HG02623 (cell line): ENCODE measurements around the gene ARMC9.

Experiments
- ATAC-seq: cut with Tn5 transposase; IDR thresholded peaks from one replicate; pipeline ENCODE4 v1.9.1; 2021; ENCODE audit warnings: moderate library complexity; ENCODE audit not compliant: unreplicated experiment

ARMC9 gene

DNA sequence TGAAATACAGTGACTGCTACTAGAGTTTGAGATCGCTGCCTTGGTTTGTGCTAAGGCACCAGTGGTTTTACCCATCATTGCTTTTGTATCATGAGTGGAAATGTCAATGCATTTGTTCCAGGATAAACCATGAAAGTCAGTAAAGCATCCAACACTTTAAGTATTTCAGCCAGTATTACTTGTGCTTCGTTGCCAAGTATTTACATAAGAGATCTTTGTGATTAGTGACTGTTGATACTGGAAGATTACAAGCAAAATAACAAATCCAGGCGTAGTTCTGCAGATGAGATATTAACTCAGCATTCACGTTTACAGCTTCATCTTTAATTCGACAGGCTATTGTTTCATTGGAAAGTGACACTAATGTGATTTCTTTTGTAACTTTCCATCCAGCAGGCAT, 106.8 kb downstream of the ARMC9 start:
- ATAC-seq: no peak

DNA sequence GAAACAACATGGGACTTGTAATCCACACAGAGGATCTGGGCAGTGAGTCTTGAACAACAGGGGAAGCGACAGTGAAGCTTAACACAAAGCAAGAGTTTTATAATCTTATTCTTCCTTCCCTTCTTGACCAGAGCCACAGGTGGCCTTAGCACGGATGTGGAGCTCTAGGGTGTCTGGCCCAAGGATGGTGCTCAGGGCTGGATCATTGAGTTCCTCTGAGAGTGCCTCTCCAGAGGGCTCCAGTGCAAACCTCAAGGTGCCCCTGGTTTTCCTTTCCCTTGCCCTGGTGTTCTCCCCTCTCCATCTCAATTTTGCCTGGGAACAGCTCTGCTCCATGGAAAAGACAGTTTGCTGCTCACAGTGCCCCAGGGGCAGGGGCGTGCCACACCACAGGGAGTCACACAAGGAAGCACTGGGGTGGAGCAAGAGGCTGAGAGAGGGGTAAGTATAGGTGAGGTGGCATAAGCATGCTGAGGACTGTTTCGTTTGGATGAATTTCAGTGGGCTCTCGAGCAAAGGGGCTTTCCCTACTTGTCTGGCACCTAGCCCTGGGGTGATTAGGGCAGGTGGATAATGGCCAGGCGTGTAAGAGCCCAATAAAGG, 108.5 kb downstream of the ARMC9 start:
- ATAC-seq: no peak

DNA sequence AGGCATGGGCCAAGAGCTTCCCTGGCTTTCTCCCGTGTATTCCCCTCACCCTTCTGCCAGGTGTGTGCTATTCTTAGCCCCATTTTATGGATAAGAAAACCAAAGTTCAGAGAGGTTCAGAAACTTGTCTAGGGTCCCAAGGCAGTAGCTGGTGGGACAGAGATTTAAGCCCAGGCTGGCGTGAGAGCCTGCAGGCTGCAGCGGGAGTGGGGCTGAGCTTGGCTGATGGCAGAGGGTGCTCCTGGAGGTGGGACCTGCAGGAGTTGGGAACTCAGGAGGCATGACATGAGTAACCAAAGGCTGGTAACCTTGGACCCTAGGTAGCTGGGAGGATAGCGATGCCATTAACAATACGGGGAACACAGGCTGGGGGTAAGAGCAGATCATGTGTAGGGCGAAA, 109.8 kb downstream of the ARMC9 start:
- ATAC-seq: no peak

DNA sequence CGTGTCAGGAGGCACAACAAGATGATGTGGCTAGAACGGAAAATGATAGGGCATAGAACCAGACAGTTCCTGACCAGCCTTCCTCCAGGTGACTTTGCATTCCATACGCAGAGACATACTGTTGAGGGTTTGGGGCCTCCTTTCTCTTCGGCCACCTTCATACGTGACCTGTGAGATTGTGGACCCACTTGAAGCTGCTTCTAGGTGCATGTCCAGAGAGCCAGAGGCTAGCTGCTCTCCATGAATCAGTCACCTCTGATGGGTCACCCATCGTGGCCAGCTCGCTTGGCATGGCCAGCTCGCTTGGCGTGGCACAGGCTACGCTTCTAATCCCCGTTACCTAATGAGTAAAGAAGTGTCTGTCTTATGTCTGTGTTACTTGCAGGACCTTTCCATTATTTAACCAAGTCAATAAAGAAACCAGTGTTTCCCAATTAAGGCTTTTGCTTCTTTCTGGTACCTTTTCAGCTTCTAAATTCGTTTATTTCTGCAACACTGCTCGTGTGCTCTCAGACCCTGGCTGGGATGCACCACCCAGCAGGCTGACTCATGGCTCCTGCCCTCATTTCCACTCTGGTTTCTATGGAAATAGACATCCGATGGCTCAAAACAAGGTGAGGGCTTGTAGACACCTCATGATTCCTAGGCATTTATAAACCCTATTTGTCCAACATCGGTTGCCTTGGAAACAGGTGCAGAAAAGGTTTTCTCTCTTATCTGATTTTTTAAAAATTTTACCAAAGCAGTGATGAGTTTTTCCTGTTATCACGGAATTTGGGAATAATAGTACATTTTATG, 110.4 kb downstream of the ARMC9 start:
- ATAC-seq: no peak

DNA sequence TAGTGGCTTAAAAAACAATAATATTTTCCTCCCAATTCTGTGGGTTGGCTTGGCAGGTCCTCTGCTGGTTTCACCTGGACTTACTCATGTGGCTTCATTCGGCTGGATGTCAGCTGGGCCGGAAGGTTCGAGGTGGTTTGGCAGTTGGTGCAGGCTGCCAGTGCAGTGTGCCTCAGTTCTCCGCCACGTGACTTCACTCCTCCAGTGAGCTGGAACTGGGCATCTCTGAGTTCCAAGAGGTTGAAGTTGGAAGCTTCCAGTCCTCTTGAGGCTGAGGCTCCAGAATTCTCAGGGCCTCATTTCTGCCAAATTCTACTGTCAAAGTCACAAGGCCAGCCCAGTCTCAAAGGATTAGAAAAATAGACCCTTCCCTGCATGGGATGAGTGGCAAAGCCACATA, 113.6 kb downstream of the ARMC9 start:
- no peak for ATAC-seq

DNA sequence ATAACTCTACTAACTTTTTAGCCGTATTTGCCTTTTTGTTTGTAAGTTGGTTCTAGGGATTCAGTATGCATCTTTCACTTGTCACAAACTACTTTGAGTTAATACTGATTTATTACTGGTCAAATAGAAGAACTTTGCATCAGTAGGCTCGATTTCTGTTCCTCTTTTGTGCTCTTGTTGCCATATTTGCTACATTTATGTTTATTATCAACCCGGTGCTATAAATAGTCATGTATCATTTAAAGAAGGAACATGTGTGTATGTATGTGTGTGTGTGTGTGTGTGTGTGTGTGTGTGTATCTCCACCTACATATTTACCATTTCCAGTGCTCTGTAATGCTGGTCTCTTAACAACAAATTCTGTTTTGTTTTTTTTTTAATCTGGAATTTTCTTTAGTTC, 117.5 kb downstream of the ARMC9 start:
- no peak for ATAC-seq

DNA sequence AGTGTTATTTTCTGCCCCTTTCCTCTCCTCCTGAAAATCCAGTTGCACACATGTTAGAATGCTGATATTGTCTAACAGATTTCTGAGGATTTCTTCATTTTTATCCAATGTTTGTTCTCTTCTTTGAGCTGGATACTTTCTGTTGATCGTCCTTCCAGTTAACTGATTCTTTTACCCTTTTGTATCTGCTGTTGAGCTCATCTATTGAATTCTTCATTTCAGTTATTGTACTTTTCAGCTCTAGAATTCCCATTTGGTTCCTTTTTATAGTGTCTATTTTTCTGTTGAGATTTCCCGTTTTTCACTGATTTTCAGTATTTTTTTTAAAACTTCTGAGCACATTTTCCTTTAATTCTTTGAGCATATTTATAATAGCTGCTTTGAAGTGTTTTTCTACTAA, 119.1 kb downstream of the ARMC9 start:
- no peak for ATAC-seq

DNA sequence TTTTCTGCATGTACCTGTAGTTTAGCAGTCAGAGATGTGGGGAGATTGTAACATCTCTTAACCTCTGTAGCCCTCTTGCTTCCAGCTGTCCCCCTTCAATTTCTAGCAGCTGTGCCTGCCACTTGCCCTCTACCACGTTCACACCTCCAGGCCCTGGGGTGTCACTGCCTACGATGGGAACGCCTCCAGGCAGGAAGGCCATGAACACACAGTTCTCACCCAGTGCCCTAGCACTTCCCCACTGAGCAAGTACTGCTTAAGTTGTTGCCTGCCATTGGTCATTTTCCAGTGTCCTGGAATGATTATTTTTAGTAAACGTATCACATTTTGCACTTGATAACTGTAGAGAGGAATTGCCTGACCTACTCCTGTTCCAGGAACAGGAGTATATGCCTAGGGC, 120.0 kb downstream of the ARMC9 start:
- no peak for ATAC-seq

DNA sequence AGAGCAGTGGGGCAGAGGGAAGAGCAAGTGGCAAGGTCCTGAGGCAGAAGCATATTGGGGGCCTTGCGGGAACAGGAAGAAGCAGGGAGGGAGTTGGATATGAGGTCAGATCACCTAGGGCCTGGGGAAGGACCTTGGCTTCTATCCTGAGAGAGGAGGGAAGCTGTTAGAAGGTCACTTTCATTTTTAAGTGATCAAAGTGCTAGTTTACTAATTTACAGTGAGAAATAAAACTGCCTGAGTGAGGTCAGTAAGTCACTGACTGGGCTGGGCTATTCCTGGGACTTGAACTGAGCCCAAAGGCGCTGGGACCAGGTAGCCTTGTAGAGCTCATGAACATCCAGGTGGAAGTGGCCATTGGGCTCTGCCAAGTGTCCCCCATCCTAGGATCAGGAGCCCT, 120.5 kb downstream of the ARMC9 start:
- ATAC-seq: no peak

DNA sequence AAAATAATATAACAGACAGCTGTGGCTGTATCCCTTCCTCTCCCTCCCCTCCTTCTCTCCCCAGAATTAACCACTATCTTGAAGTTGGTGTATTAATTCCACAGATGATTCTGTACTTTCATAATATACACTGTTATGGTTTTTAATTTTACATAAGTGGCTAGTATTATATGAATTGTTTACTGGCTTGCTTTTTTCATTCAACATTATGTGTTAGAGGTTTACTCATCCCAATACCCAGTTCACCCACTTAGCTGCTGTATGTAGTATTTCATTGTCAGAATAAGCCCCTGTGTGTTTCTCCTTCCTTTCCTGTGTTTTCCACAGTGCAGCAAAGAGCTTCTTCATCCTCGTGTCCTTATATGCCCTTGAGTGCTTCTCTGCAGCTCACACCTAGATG, 121.4 kb downstream of the ARMC9 start:
- no peak for ATAC-seq

DNA sequence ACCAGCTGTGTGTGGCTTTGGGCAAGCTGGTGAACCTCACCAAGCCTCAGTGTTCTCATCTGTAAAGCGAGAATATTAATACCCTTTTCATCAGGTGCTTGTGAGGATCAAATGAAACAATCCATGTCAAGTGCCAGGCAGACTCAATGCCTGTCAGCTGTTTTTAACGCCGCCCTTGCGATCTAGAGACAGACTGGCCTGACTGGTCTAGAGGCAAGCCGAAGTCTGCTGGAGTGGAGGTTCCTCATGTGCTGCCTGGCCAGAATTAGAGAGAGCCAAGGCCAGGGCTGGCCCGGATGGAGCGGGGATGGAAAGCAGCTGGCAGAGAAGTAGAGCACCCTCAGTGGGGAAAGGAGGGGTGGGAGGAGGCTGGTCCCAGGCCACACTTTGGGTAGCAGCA, 122.6 kb downstream of the ARMC9 start:
- ATAC-seq: no peak

DNA sequence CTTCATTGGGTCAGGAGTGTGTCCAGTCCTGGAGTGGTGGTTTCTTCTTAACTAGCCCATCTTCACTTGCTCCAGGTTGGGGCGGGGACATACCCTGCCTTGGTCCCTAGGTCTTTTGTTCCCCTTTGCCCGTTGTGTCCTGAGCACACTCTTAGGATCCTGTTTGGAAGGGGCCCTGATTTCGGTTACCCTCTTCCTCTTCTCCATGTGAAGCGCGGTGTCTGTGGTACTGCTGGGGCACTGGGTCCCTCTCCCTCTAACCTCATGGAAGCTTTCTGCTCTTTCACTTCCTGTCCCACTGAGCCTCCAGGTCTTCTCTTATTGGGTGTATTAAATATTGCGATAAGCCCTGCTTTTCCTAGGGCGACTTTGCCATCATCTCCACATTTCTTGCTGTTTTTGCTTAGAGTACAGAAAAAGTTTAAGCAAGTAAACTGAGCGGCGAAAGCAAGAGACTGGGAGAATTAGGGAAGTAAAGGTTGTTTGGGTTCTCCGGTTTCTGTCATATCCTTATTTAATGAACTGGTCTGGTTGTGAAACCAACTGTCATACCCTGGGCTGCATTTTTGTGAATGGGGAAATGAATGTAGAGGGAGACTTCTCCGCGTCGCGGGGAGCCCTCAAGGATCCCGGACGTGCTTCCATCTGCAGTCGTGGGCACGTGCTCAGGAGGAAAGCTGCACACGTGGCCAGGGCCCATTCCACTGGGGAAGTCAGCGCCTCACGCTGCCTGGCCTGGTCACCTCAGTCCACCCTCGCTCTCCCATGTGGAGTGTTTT, 123.3 kb downstream of the ARMC9 start:
- no peak for ATAC-seq

DNA sequence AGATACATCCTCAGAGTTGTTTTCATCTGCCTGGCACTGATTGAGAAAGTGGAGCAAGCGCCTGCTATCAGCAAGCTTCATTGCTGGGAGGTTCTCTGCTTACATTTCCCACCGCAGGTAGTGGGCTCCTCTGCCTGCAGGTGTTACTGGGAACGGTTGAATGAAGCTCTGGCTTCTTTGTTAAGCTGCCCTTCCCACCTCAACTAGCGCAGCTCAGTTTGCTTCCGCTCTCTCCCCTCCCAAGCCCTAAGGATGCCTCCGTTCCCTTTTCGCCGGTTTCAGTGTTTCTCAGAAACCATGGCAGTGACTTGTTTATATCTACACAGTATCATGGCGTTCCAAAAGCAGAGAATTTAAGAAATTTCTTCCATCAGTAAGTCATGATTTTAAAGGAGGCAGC, 124.9 kb downstream of the ARMC9 start:
- no peak for ATAC-seq

DNA sequence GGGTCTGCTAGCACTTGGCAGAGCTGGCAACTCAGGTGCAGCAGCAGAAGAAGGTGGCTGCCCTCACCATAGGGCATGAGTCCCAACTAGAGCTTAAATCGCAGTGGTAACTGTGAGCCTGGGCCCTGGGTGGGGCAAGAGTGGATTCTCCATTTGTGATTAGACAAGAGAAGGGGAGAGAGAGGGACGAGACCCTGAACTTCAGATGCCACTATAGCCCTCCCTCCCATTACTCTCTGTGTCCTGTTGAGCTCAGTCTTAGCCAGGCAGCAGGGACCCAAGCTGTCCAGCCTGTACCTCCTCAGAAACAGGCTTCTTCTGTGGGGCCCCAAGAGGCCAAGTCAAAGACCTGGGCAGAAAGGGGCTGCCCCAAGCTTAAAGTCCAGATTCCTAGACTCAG, 127.4 kb downstream of the ARMC9 start:
- no peak for ATAC-seq

DNA sequence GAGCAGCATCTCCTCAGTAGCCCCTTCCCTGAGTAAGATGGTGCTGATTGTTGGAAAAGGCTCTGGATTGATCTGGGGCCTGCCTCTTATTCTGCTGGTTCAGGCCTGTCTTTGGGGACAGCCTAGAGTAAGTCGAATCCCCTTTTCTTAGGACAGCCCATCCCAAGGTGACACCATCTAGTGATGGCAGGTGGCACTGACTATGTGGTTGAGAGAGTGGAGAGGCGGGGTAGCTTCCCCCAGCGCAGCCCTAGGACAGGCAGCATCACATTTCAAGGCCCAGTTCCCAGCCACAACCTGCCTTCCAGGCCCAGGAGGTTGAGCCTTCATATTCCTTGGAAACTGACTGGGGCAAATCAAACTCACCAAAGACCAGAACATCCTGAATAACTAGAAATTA, 128.0 kb downstream of the ARMC9 start:
- no peak for ATAC-seq

DNA sequence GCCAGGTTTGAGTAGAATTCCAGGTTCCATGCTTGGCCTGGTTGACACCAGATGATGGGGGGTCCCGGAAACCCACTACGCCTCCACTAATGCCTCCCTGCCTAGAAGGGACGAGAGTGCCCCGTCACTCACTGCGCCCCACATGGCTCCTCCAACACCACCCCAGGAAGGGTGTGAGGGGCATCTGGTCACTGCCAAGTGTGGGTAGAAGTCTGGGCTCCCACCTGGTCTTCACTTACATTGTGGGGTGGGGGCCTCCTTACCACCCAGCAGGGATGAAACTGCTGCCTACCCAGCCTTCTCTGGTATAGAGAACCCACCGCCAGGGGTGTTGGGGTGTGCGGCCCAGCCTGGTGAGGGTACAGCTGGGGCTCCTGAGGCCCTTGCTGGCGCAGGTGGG, 131.9 kb downstream of the ARMC9 start:
- ATAC-seq: no peak

DNA sequence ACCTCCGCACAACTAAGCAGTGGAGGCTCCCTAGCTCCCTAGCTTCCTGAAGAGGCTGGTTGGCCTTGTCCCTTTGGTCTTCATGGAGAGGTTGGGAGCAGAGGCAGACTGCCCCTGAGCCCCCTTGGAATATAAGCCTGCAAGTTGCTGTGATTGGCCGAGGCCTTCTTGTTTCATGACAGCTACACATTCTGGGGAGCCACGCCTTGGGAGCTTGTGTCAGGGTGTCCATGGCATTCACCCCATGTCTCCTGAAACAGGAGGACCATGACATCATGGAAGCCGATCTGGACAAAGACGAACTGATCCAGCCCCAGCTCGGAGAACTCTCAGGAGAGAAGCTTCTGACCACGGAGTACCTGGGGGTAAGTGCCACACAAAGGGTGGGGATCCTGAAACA, 133.1 kb downstream of the ARMC9 start:
- ATAC-seq: no peak

DNA sequence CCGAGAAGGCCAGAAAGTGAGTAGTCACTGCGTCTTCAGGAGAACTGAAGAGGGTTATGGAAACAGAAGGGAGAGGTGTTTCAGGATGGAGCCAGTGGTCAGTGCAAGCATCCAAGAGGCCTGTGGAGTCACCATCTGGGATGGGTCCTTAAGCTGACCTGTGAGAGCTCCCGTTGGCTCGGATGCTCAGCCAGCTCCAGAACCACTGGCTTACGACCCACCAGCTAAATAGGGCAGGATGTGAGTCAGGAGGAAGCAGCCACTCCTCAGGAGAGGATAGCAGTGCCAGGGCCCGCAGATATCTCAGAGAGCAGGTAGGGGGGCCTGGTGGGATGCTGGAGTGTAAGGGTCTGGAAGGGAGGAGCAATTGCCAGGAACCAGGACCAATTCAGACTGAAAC, 134.0 kb downstream of the ARMC9 start:
- no peak for ATAC-seq

DNA sequence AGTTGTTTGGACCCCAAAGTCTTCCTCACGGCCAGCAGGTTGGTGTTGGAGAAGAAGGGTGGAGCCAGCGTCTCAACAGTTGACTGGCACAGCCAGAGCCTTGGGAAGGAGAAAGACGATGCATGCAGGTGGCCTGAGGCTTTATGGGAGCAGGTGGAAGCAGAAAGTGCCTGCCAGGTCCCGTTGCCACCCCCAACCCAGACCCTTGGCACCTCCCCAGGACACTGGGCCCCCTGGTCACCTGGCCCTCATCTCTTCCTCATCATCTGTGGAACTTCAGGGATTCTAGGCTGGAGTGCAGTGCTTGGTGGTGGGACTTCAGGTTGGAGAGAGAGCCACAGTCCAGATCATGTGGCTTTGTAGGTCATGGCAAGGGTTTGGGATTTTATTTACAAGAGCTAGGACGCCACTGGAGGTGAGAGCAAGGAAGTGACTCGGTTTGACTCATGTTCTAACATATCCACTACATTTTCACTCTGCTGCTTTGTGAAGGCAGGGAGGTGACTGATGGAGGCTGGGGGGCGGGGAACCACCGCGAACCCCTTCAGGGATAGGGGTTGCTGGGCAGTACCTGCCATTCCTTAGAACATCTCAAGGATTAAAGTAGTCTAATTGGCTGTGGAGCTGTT, 134.6 kb downstream of the ARMC9 start:
- no peak for ATAC-seq

DNA sequence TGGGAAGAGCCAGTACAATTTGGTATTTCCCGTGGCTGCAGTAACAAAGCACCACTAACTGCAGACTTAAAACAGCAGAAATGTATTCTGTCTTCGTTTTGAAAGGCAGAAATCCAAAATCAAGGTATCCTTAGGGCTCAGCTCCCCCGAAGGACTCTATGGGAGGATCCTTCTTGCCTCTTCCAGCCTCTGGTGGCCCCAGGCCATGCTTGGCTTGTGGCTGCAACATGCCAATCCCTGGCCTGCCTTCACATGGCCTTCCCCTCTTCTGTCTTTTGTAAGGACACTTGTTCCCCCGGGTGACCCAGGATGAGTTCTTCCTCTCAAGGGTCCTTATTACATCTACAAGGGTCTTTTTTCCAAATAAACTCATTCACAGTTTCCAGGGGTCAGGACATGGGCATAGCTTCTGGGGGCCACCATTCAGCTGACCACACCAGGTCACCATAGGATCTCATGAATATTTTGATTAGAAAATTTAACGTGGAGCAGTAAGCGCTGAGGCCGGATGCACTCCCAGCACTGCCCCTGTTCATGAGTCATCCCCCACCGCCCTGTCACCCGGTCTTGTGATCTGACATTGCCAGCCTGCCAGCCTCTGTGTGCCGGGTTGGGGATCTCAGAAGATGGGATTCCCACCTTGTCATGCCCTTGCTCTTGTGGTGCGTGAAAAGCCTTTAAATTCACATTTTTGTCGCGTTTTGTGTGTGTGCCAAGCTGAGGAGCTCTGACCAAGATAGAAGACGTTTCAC, 135.9 kb downstream of the ARMC9 start:
- ATAC-seq: no peak

DNA sequence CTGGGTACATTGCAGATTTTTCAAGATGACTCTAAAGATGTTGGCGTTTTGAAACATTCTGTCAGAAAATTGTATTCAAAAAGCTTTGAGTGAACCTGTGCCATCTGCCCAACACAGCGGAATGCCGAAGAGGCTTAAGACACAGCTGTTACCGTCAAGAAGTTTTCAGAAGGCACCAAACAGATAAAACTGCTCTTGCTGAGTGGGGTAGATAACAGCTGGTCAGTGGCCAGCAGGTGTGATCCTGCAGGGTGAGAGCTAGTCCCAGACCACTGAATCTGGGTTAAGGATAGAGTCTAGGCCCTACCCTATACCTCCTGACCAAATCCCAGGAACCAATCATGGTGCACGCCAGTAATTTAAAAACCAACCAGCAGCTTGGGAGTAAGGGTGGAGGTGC, 136.6 kb downstream of the ARMC9 start:
- no peak for ATAC-seq
